GM19043 (cell line): Measurements from ENCODE around the gene B4GALNT3.

Experiments used
- ATAC-seq: cut with Tn5 transposase; IDR thresholded peaks from one replicate; pipeline ENCODE4 v1.9.1; 2021; ENCODE audit warnings: low read depth; ENCODE audit not compliant: unreplicated experiment

B4GALNT3 gene

DNA sequence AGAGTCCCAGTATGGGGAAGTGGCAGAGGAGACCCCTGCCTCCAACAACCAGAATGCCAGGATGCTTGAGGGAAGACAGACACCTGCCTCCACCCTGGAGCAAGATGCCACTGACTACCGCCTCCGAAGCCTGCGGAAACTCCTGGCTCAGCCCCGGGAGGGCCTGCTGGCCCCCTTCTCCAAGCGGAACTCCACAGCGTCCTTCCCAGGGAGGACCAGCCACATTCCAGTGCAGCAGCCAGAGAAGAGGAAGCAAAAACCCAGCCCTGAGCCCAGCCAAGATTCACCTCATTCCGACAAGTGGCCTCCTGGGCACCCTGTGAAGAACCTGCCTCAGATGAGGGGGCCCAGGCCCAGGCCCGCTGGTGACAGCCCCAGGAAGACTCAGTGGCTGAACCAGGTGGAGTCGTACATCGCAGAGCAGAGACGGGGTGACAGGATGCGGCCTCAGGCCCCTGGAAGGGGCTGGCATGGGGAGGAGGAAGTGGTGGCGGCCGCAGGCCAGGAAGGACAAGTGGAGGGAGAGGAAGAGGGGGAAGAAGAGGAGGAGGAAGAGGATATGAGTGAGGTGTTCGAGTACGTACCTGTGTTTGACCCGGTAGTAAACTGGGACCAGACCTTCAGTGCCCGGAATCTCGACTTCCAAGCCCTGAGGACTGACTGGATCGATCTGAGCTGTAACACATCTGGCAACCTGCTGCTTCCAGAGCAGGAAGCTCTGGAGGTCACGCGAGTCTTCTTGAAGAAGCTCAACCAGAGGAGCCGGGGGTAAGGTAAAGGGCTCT is 93.7 kb downstream of the B4GALNT3 start:
- ATAC-seq, result no peak

DNA sequence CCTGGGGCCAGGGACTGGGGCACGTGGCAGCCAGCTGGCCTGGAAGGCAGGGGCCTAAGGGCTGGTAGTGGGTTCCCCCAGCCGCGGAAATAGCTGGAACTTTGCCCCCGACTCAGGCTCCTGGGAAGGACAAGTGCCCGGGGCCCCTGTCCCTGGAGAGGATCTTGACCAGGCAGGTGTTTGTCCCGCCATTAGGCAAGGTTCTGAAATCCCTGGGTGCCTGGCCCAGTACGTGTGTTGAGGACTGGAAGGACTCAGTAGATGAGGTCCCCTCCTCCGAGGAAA is 94.2 kb downstream of the B4GALNT3 start:
- ATAC-seq, result no peak

DNA sequence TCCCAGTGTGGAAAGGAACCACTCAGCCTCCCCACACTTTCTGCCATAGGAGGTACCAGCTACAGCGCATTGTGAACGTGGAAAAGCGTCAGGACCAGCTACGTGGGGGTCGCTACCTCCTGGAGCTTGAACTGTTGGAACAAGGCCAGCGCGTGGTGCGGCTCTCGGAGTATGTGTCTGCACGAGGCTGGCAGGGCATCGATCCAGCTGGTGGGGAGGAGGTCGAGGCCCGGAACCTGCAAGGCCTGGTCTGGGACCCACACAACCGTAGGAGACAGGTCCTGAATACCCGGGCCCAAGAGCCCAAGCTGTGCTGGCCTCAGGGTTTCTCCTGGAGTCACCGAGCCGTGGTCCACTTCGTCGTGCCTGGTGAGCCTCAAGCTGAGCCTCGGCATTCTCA is 96.8 kb downstream of the B4GALNT3 start:
- no peak for ATAC-seq

DNA sequence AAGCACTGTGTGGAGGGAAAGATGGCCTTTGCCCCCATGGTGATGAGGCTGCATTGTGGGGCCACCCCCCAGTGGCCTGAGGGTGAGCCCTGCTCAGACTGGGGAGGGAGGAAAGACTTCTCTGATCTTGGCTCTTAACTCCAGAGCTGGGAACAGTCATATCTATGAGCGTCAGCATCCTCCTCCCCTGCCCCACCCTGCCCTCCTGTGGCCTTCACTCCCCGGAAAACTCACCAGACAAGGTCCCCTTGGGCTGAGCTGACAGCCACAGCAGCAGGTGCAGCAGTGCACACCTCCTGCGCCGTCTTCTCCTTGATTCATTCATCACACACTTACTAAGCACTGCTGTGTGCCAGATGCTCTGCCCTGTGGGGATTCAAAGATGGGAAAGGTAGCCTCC is 98.8 kb downstream of the B4GALNT3 start:
- no peak for ATAC-seq

DNA sequence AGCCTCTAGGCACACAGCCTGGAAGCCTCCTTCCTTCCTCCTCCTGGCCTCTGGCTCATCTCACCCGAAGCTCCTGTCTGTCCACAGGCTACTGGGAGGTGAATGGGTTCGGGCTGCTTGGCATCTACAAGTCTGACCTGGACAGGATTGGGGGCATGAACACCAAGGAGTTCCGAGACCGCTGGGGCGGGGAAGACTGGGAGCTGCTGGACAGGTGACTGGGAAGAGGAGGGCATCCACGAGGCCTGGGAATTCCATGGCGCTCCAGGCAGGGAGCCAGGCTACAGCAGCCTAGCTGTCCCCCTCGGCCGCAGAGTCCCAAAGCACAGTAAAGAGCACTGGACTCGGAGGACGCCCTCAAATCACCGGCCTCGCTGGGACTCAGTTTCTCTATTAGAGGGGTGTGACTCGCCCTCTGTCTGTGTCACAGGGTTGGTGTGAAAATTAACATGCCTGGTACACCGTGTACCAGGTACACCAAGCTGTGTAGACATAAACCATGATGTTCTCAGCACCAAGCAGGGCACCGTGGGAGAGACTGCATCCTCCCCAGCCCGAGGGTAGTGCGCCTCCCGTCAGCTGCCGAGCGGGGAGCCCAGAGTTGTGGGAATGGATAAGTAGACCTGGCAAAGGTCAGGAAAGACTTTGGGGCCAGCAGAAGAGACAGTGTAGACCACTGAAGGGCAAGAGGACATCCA is 99.6 kb downstream of the B4GALNT3 start:
- no peak for ATAC-seq

DNA sequence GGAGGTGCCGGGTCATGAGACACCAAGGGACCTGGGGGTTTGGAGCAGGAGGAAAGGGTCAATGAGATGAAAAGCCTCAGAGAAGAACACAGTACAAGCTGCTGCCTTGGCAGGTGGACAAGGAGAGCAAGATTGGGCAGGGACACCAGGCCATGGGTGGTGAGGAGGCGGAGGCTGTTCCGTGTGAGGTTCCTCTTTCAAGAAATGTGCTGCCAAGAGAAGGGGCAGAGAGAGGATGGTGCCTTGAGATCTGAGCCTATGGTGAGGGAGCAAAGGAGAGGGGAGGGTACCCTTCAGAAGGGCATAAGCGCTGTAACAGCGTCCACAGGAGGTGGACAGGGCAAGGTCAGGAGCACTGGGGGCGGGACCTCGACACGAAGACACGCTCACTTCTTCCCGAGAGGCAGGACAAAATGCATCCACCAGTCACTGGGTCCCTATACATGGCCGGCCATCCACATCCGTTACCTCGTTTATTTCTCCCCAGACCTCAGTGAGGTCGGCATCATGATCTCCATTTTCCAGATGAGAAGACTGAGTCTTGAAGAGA is 100.2 kb downstream of the B4GALNT3 start:
- ATAC-seq, result no peak

DNA sequence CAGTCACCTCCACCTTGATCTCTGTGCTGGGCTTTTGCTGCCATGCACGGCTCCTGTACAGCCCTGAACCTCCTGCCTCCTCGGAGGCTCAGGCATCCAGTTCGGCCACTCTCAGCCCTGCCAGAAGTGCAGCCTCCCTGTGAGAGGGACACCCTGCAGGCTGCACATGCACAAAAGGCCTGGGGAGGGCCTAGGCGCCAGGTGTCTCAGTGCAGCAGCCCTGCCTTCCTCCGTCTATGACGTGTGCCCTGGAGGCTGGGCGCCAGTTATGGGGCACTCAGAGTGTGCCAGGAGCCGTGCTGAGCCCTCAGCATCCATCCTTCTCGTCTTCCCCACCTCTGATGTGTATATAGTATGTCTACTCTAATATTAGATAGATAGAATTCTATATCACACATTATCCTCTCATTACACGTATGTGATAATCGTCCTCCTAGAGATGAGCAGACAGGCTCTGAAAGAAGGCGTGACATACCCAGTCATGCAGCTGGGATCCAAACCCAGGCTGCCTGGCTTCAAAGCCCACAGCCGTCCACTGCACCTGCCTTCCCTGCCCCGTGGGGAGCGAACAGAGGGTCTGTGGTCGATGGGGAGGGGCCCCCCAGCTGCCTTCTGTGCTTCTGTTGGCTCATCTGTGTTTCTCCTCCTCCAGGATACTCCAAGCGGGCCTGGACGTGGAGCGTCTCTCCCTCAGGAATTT is 101.1 kb downstream of the B4GALNT3 start:
- no peak for ATAC-seq

DNA sequence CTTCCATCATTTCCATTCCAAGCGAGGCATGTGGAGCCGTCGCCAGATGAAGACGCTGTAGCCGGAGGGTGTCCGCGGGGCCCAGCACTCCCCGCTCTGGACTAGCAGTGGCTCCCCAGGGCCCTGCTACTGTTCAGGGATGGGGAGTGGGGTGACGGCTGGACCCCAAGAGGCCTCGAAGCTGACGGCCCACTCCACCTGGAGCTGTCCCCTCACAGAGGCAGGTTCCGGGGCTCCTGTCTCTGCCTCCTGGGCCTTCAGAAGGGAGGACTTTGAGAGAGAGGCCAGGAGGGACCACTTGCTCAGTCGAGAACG is 101.6 kb downstream of the B4GALNT3 start:
- no peak for ATAC-seq

DNA sequence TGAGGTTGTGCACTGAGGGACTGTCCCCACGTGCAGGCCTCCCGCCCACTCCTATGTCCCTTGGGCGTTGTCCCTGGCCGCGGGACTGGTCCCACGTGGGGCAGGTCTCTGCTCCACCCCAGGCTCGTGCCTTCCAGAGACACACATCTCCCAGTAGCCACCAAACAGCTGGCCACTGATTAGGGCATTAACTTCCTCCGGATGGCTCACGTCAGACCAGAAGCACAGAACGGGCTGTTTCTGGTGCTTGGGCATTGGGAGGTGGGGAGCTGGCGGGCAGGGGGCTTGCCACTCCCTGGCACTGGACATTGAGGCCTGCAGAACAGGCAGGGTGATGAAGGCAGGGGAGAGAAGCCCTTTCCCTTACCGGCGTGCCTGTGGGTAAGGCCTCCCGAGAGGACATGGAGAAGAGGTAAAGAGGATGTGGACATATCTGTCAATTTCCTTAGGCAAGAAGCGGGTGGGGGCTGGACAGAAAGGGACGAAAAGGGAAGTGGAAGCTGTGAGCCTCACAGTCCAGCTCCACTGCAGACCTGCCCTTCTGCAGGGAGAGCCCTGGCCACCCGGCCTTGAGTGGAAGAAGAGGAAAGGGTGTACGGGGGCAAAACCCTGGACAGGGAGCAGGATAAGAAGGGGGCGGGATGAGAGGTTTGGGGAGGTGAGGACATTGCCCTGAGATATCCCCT is 102.3 kb downstream of the B4GALNT3 start:
- ATAC-seq, result no peak

DNA sequence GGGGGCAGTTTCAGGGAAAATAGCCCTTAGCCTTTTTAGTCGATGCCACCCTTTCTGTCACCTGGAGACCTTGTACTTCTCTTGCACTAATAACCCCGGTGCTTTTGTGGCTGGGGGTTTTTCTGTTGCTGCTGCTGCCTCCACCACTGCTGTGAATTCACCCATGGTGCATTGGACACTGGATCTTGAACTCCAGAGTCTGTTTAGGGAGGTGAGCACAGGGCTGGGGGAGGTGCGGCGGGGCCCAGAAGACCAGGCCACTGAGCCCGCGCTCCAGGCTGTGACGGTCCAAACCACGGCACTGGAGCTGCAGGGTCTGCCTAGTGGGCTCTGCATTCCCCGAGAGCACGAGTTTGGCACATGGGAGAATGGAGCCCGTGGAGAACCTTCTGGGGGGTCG is 102.9 kb downstream of the B4GALNT3 start:
- ATAC-seq, result no peak

DNA sequence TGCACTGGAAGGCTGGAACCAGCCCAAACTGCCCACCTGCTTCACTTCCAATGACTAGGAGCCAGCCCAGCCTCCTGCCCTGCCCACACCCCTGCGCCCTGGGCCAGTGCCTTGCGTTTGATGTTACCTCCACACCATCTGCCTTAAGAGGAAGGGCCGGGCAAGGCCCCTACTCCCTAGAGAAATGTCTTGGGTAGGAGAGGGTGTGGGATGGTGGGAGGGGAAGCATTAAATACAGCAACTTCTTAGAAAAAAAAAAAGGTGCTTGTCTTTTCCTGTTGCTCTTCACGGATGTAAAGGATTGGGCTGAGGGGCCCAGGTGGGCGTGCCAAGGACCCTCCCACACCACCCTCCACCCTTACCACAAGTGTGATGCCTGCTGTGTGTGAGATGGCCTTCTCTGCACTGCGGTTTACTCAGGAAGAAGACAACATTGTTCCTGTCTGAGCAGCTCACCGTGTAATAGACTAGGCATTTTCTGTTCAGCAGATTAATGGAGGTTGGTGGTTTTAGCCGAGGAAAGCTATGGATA is 103.6 kb downstream of the B4GALNT3 start:
- no peak for ATAC-seq

DNA sequence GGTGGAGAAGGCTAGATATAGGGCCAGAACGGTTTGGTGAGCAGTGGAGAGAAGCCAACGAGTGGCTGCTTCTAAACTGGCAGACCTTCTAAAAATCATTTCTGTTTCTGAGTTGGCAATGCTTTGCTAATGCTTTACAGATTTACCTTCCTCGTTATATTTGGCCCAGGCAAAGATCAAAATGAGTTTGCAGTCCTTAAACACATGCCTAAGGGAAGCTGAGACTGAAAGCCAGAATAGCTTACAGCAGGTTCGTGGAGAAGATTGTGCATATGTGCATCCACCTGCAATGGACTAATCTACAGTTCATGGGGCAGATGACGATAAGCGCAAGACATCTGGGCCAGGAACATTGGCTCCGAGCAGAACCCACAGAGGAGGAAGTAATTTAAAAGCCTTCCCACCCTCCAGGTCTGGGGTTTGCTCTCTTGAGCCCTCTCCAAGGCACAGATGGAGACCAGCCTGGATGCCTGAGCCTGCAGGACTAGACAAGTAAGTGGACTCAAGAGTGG is 104.1 kb downstream of the B4GALNT3 start:
- ATAC-seq, result no peak

DNA sequence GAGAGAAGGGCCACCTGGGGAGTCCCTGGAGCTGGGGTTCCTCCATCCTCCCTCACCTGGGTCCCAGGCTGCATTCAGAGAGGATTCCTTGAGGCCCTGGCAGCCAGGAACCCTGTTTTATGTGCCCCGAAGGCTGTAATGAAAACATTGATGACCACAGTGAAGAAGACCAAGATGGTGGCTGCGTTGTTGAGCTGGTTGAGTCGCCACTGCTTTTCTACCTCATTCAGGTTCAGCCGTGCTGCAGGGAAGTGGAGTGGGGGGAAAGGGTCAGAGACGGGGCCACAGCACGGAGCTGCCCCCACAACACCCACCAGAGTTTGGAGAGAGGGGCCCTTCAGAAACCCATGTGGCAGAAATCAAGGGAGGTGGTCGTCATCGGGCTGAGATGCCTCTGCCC is 105.4 kb downstream of the B4GALNT3 start:
- ATAC-seq, result no peak

DNA sequence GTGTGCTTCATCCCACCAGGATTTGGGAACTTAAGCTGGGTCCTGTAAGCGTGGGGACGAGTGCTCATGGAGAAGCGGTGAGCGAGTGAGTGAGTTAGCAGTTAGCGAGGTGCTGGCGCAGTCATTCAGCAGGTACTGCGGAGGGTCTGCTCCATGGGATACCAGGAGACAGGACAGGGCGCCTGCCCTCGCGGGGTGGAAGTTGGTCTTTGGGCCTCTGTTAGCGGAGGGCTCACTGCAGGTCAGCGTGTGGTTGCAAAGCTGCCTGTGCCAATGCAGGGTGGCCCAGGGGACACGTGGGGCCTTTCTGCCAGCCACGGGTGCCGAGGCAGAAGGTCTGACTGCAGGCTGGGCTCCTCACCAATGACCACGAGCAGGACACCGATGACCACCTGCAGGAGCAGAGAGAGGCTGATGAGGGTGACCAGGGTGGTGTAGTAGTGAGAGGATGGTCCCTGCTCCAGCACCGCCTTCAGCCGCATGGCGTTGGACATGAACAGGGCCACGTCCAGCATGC is 105.9 kb downstream of the B4GALNT3 start:
- no peak for ATAC-seq

DNA sequence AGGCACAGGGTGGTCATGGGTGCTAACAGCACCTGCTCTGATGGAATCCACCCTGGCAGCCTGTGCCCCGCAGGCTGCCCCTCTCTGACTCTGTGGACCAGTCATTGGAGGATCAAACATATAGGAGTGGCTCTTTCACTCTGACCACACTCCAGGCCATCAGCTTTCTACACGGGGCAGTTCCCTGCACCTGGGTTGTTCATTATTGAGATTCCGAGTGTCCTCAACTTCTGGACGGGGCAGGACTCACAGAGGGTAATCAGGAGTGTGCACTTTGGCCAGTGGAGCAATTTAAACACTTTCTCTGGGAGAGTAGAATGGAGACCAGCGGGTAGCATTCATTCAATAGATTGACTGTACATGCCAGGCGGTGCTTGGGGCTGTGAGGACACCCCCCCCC is 108.7 kb downstream of the B4GALNT3 start:
- no peak for ATAC-seq

DNA sequence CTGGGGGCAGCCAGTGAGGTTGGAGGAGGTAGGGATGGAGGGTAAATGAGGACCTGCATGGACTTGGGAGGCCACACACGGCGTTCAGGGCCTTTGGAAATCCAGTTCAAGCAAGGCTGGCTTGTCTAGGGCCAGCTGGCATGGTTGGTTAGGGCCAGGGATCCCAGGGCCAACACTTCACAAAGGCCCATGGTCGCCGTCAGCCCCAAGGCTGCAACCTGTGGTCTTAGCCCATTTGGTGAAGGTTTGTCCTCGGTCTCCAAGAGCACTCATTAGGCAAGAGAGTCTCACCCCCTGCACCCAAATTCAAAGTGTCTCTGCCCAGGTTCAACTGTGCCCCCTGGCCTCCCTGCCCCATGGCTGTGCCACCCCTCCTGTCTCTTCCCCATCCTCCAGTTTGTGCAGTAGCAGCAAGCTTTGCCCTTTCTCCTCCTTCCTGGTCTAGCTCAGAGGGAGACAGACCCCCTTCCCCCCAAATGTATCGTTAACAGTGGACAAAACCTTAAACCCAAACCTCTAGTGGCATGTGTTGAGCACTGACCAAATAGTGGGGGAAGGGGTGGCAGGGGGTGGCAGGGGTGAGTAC is 109.4 kb downstream of the B4GALNT3 start:
- no peak for ATAC-seq

DNA sequence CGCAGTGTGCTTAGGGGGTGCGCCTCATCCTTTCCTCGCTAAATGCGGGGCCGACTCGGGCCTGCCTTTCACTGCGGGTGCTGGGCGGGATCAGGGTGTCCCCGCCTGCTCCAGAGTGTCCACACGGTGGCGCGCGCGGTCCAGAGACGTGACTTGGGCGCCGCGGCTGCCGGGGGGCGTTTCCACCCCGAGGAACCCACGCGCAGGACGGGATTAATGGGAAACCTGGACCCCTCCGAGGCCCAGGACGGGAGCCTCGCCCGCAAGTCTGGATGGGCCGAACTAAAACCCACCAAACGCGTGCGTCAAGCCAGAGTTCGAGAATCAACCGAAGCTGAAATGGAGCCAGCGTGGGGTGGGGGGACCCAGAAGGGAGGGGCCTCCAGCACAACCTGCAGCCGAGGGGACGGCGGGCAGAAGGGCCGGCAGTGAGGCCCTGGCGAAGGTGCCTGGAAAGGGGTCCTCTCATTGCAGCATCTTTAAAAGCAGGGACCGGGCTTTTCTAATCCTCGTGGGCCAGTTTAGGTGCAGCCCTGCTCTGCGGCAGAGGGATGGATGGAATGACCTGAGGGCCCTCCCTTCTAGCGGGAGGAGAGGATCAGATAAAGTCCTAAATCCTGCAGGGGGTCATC is 110.2 kb downstream of the B4GALNT3 start:
- no peak for ATAC-seq

DNA sequence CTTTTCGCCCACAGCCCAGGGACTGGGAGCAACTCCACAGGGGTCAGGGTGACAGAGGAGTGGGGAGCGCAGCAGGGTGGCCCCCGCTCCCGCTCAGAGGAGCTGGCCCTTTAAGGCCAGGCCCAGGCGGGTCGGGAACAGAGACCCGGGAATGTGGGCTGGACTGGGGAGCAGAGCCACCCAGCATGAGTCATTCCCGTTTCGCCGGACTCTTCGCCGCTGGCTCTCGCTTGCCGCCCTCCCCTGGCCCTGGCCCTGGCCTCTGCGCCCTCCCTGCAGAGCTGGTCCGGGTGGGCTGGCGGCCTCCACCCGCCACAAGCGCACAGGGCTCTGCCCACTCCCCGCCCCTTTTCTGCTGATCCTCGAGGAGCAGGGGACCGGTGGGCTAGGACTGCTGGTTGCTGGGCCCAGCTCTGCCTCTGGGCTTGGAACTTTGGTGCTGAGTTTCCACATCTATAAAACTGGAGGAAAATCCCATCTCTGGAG is 110.7 kb downstream of the B4GALNT3 start:
- no peak for ATAC-seq
